HL-60 (cell line): ENCODE data around the gene NUDT3.

Experiments
- CTCF ChIP-seq: IDR thresholded peaks from one replicate; pipeline ENCODE4 v1.5.1; 2011; ENCODE audit warnings: low read length, control low read depth, inconsistent platforms; ENCODE audit not compliant: insufficient read depth
- GABPA ChIP-seq: IDR thresholded peaks from 2 replicates; pipeline ENCODE4 v1.6.1; 2012; ENCODE audit warnings: low read depth
- POLR2AphosphoS5 ChIP-seq: IDR thresholded peaks from 2 replicates; pipeline ENCODE4 v1.6.1; 2012; ENCODE audit warnings: low read depth
- SPI1 ChIP-seq: IDR thresholded peaks from 2 replicates; pipeline ENCODE4 v1.6.1; 2012; ENCODE audit warnings: low read depth, mild to moderate bottlenecking, borderline replicate concordance
- TF ChIP-seq, protein P1 (sequence below): IDR thresholded peaks from 2 replicates; pipeline ENCODE4 v1.6.1; 2012; ENCODE audit warnings: low read depth; ENCODE audit not compliant: insufficient replicate concordance

DNA sequence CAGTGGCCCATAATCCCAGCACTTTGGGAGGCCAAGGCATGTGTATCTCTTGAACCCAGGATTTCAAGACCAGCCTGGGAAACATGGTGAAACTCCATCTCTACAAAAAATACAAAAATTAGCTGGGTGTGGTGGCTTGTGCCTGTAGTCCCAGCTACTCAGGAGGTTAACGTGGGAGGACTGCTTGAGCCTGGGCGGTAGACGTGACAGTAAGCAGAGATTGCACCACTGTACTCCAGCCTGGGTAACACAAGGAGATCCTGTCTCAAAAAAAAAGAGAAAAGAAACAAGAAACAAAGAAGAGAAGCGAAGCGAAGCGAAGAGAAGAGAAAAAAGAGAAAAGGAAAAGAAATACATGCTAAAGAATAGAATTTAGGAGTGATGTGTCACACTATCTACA, 69.2 kb downstream of the NUDT3 start:
- no peak for TF ChIP-seq POLR2AphosphoS5
- TF ChIP-seq CTCF: no peak
- no peak for TF ChIP-seq SPI1
- TF ChIP-seq, protein P1, sequence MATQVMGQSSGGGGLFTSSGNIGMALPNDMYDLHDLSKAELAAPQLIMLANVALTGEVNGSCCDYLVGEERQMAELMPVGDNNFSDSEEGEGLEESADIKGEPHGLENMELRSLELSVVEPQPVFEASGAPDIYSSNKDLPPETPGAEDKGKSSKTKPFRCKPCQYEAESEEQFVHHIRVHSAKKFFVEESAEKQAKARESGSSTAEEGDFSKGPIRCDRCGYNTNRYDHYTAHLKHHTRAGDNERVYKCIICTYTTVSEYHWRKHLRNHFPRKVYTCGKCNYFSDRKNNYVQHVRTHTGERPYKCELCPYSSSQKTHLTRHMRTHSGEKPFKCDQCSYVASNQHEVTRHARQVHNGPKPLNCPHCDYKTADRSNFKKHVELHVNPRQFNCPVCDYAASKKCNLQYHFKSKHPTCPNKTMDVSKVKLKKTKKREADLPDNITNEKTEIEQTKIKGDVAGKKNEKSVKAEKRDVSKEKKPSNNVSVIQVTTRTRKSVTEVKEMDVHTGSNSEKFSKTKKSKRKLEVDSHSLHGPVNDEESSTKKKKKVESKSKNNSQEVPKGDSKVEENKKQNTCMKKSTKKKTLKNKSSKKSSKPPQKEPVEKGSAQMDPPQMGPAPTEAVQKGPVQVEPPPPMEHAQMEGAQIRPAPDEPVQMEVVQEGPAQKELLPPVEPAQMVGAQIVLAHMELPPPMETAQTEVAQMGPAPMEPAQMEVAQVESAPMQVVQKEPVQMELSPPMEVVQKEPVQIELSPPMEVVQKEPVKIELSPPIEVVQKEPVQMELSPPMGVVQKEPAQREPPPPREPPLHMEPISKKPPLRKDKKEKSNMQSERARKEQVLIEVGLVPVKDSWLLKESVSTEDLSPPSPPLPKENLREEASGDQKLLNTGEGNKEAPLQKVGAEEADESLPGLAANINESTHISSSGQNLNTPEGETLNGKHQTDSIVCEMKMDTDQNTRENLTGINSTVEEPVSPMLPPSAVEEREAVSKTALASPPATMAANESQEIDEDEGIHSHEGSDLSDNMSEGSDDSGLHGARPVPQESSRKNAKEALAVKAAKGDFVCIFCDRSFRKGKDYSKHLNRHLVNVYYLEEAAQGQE: no peak
- TF ChIP-seq GABPA: no peak
